ENCODE results near the gene TAPBP.
"Not testable (repeated sequence)": the region's sequence is repeated elsewhere in the genome, so short reads cannot be mapped to it uniquely, and the experiment has no call there.

Gene TAPBP

DNA sequence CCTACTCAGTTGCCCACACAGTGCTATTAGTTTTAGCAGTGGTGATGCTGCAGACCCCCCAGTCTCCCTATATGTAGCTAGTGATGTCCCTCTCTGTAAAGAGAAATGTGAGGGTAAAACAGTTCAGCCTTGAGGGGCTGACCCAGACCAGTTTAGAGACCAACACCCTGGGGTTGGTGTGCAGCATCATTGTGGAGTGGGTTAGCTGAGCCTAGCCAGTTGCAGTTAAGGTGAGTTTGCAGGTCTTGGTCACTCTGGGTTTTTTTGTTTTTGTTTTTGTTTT is 37.4 kb downstream of the TAPBP start:
- no peak for DNase-seq (ENCODE audit: low spot score)

DNA sequence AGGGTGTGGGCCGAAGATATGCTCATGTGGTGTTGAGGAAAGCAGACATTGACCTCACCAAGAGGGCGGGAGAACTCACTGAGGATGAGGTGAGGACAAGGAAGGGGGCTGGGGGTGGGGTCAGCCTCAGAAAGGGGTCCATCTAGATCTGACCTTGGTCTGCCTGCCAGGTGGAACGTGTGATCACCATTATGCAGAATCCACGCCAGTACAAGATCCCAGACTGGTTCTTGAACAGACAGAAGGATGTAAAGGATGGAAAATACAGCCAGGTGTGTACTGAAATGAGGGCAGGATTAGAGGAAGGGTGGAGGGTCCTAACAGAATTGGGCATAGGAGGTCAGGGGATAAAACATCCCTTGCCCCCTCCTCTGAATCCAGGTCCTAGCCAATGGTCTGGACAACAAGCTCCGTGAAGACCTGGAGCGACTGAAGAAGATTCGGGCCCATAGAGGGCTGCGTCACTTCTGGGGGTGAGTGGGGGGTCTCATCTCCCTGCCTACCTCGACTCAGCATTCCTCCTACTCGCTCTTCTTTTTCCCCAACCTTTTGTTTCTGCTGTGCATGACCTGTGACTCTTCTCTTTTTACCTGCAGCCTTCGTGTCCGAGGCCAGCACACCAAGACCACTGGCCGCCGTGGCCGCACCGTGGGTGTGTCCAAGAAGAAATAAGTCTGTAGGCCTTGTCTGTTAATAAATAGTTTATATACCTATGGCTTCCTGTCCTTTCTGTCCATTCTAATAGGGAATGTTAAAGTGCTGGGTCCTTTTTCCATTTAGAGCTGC is 37.9 kb downstream of the TAPBP start:
- DNase-seq (ENCODE audit: low spot score): not testable (repeated sequence)

DNA sequence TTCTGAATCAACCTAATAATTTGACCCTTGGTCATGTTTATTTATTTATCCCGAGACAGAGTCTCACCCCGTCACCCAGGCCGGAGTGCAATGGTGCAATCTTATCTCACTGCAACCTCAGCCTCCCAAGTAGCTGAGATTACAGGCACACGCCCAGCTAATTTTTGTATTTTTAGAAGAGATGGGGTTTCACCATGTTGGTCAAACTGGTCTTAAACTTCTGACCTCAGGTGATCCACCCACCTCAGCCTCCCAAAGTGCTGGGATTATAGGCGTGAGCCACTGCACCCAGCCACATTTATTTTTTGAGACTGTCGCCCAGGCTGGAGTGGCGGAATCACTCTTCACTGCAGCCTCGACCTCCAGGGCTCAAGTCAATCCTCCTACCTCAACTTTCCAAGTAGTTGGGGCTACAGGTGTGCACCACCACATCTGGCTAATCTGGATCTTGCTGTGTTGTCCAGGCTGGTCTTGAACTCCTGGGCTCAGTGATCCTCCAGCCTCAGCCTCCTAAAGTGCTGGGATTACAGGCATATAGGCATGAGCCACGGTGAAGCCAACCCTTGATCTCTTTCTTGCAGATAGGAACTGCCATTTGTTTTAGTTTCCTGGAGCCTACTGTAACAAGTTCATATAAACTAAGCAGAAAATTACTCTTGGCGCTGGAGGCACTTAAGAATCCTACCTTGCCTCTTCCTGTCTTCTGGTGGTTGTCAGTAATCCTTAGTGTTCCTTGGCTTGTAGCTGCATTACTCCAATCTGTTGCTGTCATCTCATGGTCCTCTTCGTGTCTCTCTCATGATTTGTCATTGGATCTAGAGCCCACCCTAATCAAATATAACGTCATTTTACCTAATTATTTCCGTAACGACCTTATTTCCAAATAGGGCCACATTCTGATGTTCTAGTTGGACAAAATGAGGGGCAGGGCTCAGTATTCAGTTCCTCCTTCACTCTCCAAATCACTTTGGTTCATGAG is 39.7 kb downstream of the TAPBP start:
- no peak for DNase-seq (ENCODE audit: low spot score)

DNA sequence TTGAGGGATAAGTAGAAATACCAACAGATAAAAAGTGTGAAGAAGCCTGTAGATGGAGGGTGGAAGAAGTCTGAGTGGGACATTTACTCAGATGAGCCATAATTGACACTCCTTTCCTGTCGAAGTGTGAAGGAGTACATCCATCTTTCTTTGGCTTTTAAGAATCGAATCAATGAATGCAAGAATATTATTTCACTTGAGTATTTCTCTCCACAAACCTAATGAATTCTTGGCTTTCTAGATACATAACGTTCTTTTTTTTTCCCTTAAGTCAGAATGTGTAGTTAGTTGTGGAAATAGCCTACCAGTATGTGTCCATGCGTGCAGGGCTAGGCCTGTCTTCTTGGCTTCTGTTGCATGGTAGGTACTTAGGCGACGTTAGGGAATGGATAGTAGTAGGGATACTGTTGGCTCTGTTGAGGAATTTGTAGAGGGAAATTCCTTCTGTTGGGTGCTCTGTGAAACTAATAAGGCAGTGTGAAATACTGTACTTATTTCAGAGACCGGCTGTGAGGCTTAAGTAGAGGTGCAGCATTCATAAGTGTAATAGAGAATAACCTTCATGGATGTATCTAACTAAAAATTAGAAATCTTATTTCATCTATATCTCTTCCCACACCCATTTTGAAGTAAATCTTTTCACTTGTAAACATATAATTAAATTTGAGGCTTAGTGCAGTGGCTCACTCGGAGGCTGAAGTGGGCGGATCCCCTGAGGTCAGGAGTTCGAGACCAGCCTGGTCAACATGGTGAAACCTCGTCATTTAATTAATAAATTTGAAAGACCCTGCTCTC is 40.6 kb downstream of the TAPBP start:
- no peak for DNase-seq (ENCODE audit: low spot score)

DNA sequence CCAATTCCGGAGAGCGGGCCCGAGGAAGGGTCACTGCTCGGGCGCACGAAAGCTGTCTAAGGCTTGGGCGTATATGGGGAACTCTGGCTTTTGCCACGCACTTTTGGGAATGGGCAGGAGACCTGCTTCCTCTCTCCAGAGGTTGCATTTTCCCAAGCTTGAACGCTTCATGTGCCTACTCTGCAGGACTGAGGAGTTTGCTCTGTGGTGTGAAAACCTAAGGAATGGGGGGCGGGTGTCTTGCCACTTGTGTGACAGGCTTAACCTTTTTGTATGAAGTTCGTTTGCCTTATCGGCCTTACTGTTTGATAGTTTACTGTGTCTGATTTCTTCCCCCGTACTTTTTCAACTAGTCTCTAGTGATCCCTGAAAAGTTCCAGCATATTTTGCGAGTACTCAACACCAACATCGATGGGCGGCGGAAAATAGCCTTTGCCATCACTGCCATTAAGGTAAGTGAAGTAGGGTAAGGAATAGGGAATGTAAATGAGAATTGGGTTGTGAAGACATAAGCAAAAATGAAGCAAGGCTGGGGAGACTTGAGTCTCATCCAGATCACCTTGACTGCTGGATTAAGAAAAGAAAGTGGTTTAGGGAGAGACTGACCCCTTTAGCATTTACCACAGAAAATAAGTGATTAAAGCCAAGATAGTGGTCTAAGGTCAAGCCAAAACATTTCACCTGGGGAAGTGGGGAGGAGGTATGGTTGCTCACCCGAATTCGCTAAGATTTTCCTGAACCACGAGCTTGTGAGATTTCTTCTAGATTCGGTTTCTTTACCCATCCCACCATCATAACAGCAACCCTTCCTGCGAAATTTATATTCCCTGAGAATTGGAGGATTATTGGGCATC is 41.4 kb downstream of the TAPBP start:
- DNase-seq (ENCODE audit: low spot score): no peak

DNA sequence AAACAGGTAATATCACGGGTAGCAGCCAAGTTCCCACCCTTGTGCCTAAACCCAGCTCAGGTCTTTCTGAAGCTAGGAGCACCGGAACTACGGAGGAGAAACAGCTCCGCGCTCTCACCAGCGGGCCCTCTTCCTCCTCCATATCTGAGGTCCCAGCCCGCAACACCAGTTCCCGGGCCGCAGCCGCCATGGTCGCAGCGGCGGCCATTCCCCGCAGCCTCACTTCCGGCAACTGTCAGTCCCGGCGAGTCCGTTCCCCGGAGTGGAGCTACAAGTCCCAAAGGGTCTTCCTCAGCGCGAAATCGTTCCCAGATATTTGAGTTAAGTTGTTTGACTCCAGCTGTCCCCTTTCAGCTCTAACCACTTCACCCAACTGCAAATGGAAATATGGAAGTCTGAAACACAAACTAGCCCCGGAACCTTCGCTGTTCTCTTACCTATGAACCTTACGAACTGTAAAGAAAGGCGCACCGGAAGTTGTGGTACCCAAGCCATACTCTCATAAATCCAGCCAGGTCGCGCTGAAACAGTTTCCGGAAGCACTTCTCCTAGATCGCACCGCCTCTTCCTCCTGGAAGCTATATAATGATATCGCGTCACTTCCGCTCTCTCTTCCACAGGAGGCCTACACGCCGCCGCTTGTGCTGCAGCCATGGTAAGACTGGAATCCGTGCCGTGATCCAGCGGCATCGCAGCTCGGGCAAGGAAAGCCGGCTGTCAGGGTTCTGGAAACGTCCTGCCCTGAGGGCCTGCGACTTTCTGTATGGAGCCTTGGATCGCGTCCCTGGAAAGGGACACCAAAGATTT is 42.2 kb downstream of the TAPBP start, which contains the start of the genes RPS18 and VPS52:
TSS of gene RPS18 (plus strand) at position 608 of the 807 bp plus-strand sequence. CDS start at position 653, 45 bp downstream.
TSS of gene VPS52 (minus strand) at position 409 of the 807 bp plus-strand sequence. CDS start at position 208, 201 bp downstream.
- DNase-seq (ENCODE audit: low spot score): peak; percentile 75

DNA sequence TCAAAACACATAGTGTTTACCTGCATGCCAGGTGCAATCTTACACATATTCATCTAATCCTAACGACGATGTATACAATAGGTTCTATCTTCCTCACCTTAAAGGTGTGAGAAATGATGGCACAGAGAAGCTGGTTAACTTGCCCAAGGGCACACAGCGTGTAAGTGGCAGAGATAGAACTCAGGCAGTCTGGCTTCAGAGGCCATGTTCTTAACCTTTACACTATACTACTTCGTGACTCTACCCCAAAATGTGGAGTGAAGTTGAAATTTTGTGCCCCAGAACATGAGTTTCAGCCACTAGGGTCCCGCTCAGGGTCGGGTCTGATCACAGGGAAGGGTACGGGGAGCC is 42.8 kb downstream of the TAPBP start:
- DNase-seq (ENCODE audit: low spot score): no peak

DNA sequence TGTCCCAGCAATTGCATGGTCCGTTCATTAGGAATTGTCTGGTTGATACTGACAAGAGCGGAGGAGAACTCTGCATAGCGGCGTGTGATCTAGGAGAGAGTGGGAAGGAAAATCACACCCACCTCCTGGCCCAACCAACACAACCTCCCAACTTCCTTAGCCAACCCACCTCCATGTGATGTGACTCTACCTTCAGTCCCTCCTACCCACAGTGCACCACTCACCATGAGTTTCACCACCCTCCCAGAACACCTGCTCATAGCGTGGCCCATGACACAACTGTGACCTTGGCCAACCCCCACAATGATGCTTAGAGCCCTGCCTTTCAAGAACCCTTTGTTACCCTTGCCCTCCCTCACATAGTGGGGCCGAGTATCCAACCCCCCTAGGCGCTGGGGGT is 49.9 kb downstream of the TAPBP start:
- DNase-seq (ENCODE audit: low spot score): no peak

DNA sequence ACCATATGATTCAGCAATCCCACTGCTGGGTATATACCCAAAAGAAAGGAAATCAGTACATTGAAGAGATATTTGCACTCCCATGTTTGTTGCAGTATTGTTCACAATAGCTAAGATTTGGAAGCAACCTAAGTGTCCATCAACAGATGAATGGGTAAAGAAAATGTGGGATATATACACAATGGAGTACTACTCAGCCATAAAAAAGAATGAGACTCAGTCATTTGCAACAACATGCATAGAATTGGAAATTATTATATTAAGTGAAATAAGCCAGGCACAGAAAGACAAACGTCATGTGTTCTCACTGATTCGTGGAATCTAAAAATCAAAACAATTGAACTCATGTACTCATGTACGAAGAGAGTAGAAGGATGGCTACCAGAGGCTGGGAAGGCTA is 51.4 kb downstream of the TAPBP start:
- not testable (repeated sequence) for DNase-seq (ENCODE audit: low spot score)

DNA sequence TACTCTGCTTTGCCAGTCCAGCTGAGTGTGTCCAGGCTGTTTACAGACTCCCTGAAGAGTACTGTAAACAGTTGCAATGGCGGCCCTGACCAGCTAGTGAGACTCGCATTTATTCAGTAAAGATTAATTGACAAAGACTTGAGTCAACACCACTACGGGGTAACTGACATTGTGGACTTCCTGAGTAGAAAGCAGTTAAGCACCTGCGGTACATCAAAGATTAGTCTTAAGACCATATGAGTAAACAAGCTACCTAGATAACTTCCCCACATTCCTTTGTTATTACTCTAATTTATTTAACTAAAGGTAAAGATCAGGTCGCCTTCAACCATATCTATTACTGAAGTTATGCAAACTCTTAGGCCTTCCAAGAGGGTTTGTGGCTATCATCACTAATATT is 54.8 kb downstream of the TAPBP start:
- DNase-seq (ENCODE audit: low spot score): no peak

DNA sequence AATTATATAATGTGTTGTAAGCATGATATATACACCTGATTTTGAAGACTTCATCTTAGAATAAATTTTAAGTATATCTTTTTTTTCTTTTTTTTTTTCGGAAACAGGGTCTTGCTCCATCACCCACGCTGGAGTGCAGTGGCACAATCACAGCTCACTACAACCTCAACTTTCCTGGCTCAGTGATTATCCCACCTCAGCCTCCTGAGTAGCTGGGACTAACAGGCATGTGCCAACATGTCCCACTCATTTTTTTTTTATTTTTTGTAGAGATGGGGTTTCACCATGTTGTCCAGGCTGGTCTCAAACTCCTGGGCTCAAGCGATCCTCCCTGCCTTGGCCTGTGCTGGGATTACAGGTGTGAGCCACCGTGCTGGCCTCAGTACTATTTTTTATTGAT is 59.3 kb downstream of the TAPBP start:
- no peak for DNase-seq (ENCODE audit: low spot score)

DNA sequence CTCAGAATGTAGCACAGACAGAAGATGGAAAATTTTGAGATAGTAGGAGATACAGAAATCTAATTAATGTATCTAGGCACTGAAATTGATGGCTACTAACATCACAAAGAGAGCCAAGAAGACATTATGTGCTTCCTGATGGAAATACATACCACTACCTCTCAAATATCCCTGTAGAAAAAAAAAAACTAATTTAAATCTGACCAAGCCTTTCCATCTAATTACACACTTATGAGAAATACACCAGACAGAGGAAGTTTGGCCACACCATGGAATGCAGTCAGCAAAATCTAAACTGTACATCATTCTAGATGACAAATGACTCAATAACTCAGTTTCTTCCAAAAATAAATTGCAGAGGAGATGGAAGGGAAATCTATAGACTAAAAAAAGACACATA is 61.1 kb downstream of the TAPBP start:
- no peak for DNase-seq (ENCODE audit: low spot score)

DNA sequence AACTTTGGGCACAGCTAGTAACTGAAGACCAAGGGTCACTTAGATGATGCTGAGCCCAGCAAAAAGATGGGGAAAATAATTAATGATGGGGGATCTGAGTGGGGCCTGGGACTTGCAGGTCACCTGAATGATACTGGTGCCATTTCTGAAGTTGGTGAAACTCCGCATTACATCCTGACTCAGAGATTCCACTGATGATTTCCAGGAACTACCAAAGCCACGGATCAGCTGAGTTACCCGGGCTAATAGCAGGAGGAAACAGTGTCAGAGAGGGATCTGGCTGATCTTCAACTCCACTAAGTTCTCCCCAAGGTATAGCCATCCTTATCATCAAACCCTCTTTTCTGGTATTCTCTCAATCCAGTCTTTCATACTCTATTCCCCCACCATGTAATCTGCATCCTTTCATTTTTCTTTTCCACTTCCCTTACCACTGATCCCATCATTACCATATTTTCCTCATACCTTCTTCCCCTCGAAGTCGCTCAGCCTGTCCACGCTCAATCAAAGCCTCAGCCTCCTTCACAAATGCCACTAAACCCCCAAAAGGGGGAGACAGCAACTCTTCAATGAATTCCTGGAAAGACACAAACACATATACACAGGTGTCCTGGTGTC is 62.4 kb downstream of the TAPBP start:
- DNase-seq (ENCODE audit: low spot score): no peak

DNA sequence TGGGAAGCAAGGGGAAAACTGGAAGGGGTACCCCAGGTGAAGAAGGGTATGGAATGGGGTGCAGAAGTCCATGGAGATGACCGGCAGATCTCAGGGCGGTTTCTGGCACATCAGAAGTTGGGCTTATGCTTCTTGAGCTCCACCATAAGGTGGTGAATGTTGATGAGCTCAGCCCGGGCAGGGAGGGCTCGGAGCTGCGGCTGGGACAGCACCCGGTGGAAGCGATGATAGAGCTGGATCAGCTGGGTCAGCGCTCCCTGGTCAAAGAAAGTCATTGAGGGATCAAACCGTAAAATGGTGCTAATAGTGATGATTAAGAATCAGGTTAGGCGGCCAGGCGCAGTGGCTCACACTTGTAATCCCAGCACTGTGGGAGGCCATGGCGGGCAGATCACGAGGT is 63.1 kb downstream of the TAPBP start:
- DNase-seq (ENCODE audit: low spot score): no peak

DNA sequence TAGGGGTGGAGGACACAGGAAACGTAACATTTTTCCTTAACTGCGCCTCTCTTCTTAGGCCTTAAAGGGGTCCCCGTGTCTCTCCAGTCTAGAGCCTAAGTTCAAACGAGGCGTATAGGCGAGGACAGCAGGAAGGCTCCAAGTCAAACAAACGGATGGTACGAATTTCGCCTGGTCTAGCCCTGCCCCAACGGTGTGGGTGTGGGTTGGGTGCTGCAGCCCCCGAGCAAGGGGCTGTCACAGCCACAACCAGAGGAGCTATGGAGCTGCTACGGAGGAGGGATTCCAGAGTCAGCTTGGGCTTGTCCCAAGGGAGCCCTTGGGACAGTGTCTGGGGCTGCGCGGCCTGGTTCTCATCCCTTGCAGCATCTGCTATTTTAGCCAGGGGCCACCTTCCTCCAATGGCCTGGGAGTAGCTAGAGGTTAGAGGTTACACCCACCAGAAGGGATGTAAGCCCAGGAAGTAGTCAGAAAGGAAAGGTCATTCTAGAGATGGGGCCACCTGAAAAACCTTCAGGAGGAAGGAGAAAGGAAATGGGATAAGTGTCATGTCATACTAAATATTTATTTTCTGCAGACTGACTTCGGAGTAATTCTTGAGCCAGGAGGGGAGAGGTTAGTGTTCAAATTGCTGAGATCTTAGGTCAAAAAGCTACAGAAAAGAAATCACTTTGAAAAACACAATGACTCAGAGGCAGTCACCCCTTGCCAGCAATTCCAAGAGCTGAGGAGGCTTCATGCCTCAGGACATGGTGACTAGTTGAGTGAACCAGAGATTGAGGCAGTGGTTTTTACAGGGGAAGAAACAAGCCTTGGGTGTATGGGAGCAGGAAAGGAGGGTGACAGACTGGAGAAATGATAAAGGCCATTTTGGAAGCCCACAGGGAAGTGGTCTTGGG is 63.9 kb downstream of the TAPBP start:
- DNase-seq (ENCODE audit: low spot score): no peak

Data from HuH-7.5 (cell line).